ENCODE results near the gene LYAR.

The LYAR gene

DNA sequence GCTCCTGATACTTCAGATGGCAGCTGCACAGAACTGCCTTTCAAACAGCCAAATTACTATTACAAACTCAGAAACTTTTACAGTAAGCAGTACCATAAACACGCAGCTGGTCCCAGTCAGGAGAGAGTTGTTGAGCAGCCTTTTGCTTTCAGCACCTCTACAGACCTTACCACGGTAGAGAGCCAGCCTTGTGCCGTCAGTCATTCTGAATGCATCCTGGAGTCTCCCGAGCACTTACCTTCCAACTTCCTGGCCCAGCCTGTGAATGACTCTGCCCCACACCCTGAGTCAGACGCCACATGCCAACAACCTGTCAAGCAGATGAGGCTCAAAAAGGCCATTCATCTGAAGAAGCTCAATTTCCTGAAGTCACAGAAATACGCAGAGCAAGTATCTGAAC lies 12.5 kb upstream of the LYAR start (continued):
- TF ChIP-seq, protein P1, sequence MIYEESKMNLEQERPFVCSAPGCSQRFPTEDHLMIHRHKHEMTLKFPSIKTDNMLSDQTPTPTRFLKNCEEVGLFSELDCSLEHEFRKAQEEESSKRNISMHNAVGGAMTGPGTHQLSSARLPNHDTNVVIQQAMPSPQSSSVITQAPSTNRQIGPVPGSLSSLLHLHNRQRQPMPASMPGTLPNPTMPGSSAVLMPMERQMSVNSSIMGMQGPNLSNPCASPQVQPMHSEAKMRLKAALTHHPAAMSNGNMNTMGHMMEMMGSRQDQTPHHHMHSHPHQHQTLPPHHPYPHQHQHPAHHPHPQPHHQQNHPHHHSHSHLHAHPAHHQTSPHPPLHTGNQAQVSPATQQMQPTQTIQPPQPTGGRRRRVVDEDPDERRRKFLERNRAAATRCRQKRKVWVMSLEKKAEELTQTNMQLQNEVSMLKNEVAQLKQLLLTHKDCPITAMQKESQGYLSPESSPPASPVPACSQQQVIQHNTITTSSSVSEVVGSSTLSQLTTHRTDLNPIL (CRISPR knock-in tag; IDR thresholded peaks at IDR 0.05; ENCODE audit: low read depth): no peak
- TF ChIP-seq SNAI2 (CRISPR knock-in tag; IDR thresholded peaks at IDR 0.05): no peak
- TF ChIP-seq ZNF70 (CRISPR knock-in tag; IDR thresholded peaks at IDR 0.05): no peak
- TF ChIP-seq, protein P2, sequence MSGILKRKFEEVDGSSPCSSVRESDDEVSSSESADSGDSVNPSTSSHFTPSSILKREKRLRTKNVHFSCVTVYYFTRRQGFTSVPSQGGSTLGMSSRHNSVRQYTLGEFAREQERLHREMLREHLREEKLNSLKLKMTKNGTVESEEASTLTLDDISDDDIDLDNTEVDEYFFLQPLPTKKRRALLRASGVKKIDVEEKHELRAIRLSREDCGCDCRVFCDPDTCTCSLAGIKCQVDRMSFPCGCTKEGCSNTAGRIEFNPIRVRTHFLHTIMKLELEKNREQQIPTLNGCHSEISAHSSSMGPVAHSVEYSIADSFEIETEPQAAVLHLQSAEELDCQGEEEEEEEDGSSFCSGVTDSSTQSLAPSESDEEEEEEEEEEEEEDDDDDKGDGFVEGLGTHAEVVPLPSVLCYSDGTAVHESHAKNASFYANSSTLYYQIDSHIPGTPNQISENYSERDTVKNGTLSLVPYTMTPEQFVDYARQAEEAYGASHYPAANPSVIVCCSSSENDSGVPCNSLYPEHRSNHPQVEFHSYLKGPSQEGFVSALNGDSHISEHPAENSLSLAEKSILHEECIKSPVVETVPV (CRISPR knock-in tag; IDR thresholded peaks at IDR 0.05): no peak
- TF ChIP-seq RARB (CRISPR knock-in tag; IDR thresholded peaks at IDR 0.05): no peak
- no peak for TF ChIP-seq CSDC2 (CRISPR knock-in tag; IDR thresholded peaks at IDR 0.05)
- no peak for TF ChIP-seq ZFP3 (CRISPR knock-in tag; IDR thresholded peaks at IDR 0.05)
- TF ChIP-seq ZNF565 (CRISPR knock-in tag; conservative IDR thresholded peaks at IDR 0.05; ENCODE audit: low read depth): no peak

GRCh38 chr4:4302001-4302400 lies 12.0 kb upstream of the LYAR start:
- no peak for ATAC-seq
- TF ChIP-seq PATZ1 (CRISPR knock-in tag; IDR thresholded peaks at IDR 0.05; ENCODE audit: borderline replicate concordance): no peak
- no peak for TF ChIP-seq BACH2 (CRISPR knock-in tag; IDR thresholded peaks at IDR 0.05; ENCODE audit: borderline replicate concordance)
- no peak for TF ChIP-seq ZNF70 (CRISPR knock-in tag; IDR thresholded peaks at IDR 0.05)
- TF ChIP-seq, protein P2 (CRISPR knock-in tag; IDR thresholded peaks at IDR 0.05): no peak
- no peak for TF ChIP-seq SNAI2 (CRISPR knock-in tag; IDR thresholded peaks at IDR 0.05)
- no peak for TF ChIP-seq ZNF8 (CRISPR knock-in tag; IDR thresholded peaks at IDR 0.05)
- TF ChIP-seq POU6F1 (CRISPR knock-in tag; IDR thresholded peaks at IDR 0.05; ENCODE audit: borderline replicate concordance, low read depth): no peak
- TF ChIP-seq ZFP30 (CRISPR knock-in tag; IDR thresholded peaks at IDR 0.05): no peak
- TF ChIP-seq, protein P1 (CRISPR knock-in tag; IDR thresholded peaks at IDR 0.05; ENCODE audit: low read depth): no peak
- TF ChIP-seq TCF4 (CRISPR knock-in tag; IDR thresholded peaks at IDR 0.05; ENCODE audit: borderline replicate concordance): no peak
- TF ChIP-seq RARB (CRISPR knock-in tag; IDR thresholded peaks at IDR 0.05): no peak
- no peak for TF ChIP-seq TOX (CRISPR knock-in tag; IDR thresholded peaks at IDR 0.05; ENCODE audit: borderline replicate concordance)
- no peak for TF ChIP-seq GLIS3 (CRISPR knock-in tag; IDR thresholded peaks at IDR 0.05)
- TF ChIP-seq, protein P3, sequence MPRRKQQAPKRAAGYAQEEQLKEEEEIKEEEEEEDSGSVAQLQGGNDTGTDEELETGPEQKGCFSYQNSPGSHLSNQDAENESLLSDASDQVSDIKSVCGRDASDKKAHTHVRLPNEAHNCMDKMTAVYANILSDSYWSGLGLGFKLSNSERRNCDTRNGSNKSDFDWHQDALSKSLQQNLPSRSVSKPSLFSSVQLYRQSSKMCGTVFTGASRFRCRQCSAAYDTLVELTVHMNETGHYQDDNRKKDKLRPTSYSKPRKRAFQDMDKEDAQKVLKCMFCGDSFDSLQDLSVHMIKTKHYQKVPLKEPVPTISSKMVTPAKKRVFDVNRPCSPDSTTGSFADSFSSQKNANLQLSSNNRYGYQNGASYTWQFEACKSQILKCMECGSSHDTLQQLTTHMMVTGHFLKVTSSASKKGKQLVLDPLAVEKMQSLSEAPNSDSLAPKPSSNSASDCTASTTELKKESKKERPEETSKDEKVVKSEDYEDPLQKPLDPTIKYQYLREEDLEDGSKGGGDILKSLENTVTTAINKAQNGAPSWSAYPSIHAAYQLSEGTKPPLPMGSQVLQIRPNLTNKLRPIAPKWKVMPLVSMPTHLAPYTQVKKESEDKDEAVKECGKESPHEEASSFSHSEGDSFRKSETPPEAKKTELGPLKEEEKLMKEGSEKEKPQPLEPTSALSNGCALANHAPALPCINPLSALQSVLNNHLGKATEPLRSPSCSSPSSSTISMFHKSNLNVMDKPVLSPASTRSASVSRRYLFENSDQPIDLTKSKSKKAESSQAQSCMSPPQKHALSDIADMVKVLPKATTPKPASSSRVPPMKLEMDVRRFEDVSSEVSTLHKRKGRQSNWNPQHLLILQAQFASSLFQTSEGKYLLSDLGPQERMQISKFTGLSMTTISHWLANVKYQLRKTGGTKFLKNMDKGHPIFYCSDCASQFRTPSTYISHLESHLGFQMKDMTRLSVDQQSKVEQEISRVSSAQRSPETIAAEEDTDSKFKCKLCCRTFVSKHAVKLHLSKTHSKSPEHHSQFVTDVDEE (CRISPR knock-in tag; IDR thresholded peaks at IDR 0.05): no peak
- TF ChIP-seq ZC3H10 (CRISPR knock-in tag; IDR thresholded peaks at IDR 0.05): no peak
- TF ChIP-seq ARNTL (CRISPR knock-in tag; IDR thresholded peaks at IDR 0.05; ENCODE audit: borderline replicate concordance, low read depth): no peak
- no peak for TF ChIP-seq ZFP3 (CRISPR knock-in tag; IDR thresholded peaks at IDR 0.05)
- TF ChIP-seq ZNF565 (CRISPR knock-in tag; conservative IDR thresholded peaks at IDR 0.05; ENCODE audit: low read depth): no peak
- no peak for TF ChIP-seq ESRRG (CRISPR knock-in tag; IDR thresholded peaks at IDR 0.05)
